MM.1S (cell line): Measurements from ENCODE around the gene POLE.

Experiments used
- DNase-seq: peaks from one replicate; pipeline ENCODE4 v3.0.0-alpha.2; 2015
- H2AFZ ChIP-seq: fragments of 300-600 bp; sonication (generic); 2 replicates; pipeline ENCODE4 v1.6.0; 2016; ENCODE audit warnings: antibody characterized with exemption, low read length
- H3F3A ChIP-seq: fragments of 300-600 bp; sonication (generic); 2 replicates; pipeline ENCODE4 v1.6.1; 2016; ENCODE audit warnings: mild to moderate bottlenecking, antibody characterized with exemption, low read length, moderate library complexity, mixed read lengths; ENCODE audit not compliant: insufficient read depth
- H3K27ac ChIP-seq: fragments of 300-600 bp; sonication (generic); 2 replicates; pipeline ENCODE4 v1.5.1; 2016; ENCODE audit warnings: mild to moderate bottlenecking, low read length
- H3K27me3 ChIP-seq: fragments of 300-600 bp; sonication (generic); replicated peaks from 2 replicates; pipeline ENCODE4 v1.6.0; 2016; ENCODE audit warnings: low read length; ENCODE audit not compliant: insufficient read depth
- H3K36me3 ChIP-seq: fragments of 300-600 bp; sonication (generic); replicated peaks from 2 replicates; pipeline ENCODE4 v1.6.1; 2016; ENCODE audit warnings: mild to moderate bottlenecking, low read length, mixed read lengths; ENCODE audit not compliant: insufficient read depth
- H3K4me1 ChIP-seq: fragments of 300-600 bp; sonication (generic); 2 replicates; pipeline ENCODE4 v1.6.1; 2016; ENCODE audit warnings: low read length, mixed read lengths
- H3K4me2 ChIP-seq: fragments of 300-600 bp; sonication (generic); 2 replicates; pipeline ENCODE4 v1.6.0; 2016; ENCODE audit warnings: low read depth, low read length
- H3K4me3 ChIP-seq: fragments of 300-600 bp; sonication (generic); 2 replicates; pipeline ENCODE4 v1.5.1; 2016; ENCODE audit warnings: low read length, mixed read lengths
- H3K79me2 ChIP-seq: fragments of 300-600 bp; sonication (generic); 2 replicates; pipeline ENCODE4 v1.6.1; 2016; ENCODE audit warnings: mixed run types, low read length, mixed read lengths
- H3K9ac ChIP-seq: fragments of 300-600 bp; sonication (generic); 2 replicates; pipeline ENCODE4 v1.6.1; 2016; ENCODE audit warnings: low read length, mixed read lengths
- H3K9me2 ChIP-seq: fragments of 300-600 bp; sonication (generic); replicated peaks from 2 replicates; pipeline ENCODE4 v1.6.1; 2016; ENCODE audit warnings: mild to moderate bottlenecking, low read length, mixed read lengths; ENCODE audit not compliant: insufficient read depth
- H3K9me3 ChIP-seq: fragments of 300-600 bp; sonication (generic); replicated peaks from 2 replicates; pipeline ENCODE4 v1.6.1; 2016; ENCODE audit warnings: mild to moderate bottlenecking, low read length, mixed read lengths; ENCODE audit not compliant: insufficient read depth
- H4K20me1 ChIP-seq: fragments of 300-600 bp; sonication (generic); 2 replicates; pipeline ENCODE4 v1.6.1; 2016; ENCODE audit warnings: mild to moderate bottlenecking, low read length, moderate library complexity, mixed read lengths; ENCODE audit not compliant: insufficient read depth
- CTCF ChIP-seq: fragments of 300-600 bp; sonication (generic); IDR thresholded peaks from 2 replicates; pipeline ENCODE4 v1.5.1; 2016; ENCODE audit warnings: antibody characterized with exemption, low read length, mixed read lengths
- EZH2 ChIP-seq: fragments of 300-600 bp; sonication (generic); optimal IDR thresholded peaks from 2 replicates; pipeline ENCODE3; 2017; ENCODE audit warnings: low read depth, mild to moderate bottlenecking, antibody characterized with exemption, low read length, mixed read lengths
- EZH2phosphoT487 ChIP-seq: fragments of 300-600 bp; sonication (generic); IDR thresholded peaks from 2 replicates; pipeline ENCODE4 v1.6.1; 2018; ENCODE audit warnings: antibody characterized with exemption, low read length

Gene POLE

GRCh38 chr12:132622437-132623071 lies 64.6 kb downstream of the POLE start:
- Histone ChIP-seq H3K9ac (no peak overlapping the region), H3K27me3 (no peaks in the 10 kb centered on the region), H3K4me1 (no peaks in the 10 kb centered on the region), H4K20me1 (no peaks in the 10 kb centered on the region), H3K4me3 (no peak overlapping the region), H3K27ac (no peak overlapping the region), H3K9me3 (no peaks in the 10 kb centered on the region), H3K4me2 (no peak overlapping the region), H3F3A (no peaks in the 10 kb centered on the region), H2AFZ (no peak overlapping the region), H3K9me2 (no peaks in the 10 kb centered on the region), H3K79me2 (no peaks in the 10 kb centered on the region), H3K36me3 (no peaks in the 10 kb centered on the region)
- TF ChIP-seq EZH2phosphoT487 (no peak), CTCF (no peak), EZH2 (no peak)
- no peak for DNase-seq

- H3K27ac ChIP-seq = no peak overlapping the region
- no peak for TF ChIP-seq CTCF
- TF ChIP-seq EZH2phosphoT487 = no peak
- no peak for TF ChIP-seq EZH2
- H3K4me2 ChIP-seq = no peak overlapping the region
Measured at GRCh38 chr12:132621657-132622435, 65.3 kb downstream of the POLE start.

GRCh38 chr12:132620899-132621656 lies 66.1 kb downstream of the POLE start:
- TF ChIP-seq EZH2phosphoT487 (no peak), CTCF (no peak), EZH2 (no peak)
- no peak overlapping the region for H3K9ac ChIP-seq
- H4K20me1 ChIP-seq = no peaks in the 10 kb centered on the region
- no peaks in the 10 kb centered on the region for H3K4me1 ChIP-seq
- no peak overlapping the region for H3K27ac ChIP-seq
- no peaks in the 10 kb centered on the region for H3F3A ChIP-seq
- H3K9me2 ChIP-seq = no peaks in the 10 kb centered on the region
- H3K4me2 ChIP-seq = no peak overlapping the region
- no peaks in the 10 kb centered on the region for H3K9me3 ChIP-seq
- H3K4me3 ChIP-seq = no peak overlapping the region
- H3K36me3 ChIP-seq = no peaks in the 10 kb centered on the region
- no peaks in the 10 kb centered on the region for H3K79me2 ChIP-seq
- DNase-seq = no peak
- H3K27me3 ChIP-seq = no peaks in the 10 kb centered on the region
- H2AFZ ChIP-seq = no peak overlapping the region

More at GRCh38 chr12:132621657-132622435, 65.3 kb downstream of the POLE start:
- Histone ChIP-seq H3K4me1 (no peaks in the 10 kb centered on the region), H4K20me1 (no peaks in the 10 kb centered on the region), H3K4me3 (no peak overlapping the region), H3K27me3 (no peaks in the 10 kb centered on the region), H3K79me2 (no peaks in the 10 kb centered on the region), H3K9me3 (no peaks in the 10 kb centered on the region), H3K9ac (no peak overlapping the region), H3K36me3 (no peaks in the 10 kb centered on the region), H3K9me2 (no peaks in the 10 kb centered on the region), H3F3A (no peaks in the 10 kb centered on the region), H2AFZ (no peak overlapping the region)
- DNase-seq = no peak
